Activated naive CD8-positive, alpha-beta T cell treated with anti-CD3 and anti-CD28 coated beads, Interleukin-2, amount 10 ng/mL, durations not matched to agents 7 days and 5 days (primary cell): Measurements from ENCODE around the gene LARGE1. TPM values are rescaled to one million over a fixed set of nuclear protein-coding genes. Genes with fewer than 3 reads are reported as not detected.
"Not testable (repeated sequence)": the region's sequence is repeated elsewhere in the genome, so short reads cannot be mapped to it uniquely, and the experiment has no call there.

ENCODE experiments used
- ATAC-seq: fragments of 150-1000 bp; cut with Tn5 transposase; one replicate; pipeline ENCODE4 v1.10.0; 2021; ENCODE audit warnings: low read depth, moderate library complexity
- POLR2A ChIA-PET: fragments of 350-600 bp; sonication (Branson Sonifier 250); formaldehyde crosslinking; loops from one replicate; lab custom pipeline; 2021; ENCODE audit warnings: antibody characterized with exemption; lab: Charles Lee
- DNase-seq: peaks from one replicate; pipeline ENCODE4 v3.0.0; 2021
- H3K27ac Mint-ChIP-seq: one replicate; pipeline ENCODE4 v1.8.0; 2022; ENCODE audit warnings: mild to moderate bottlenecking, mixed read lengths
- H3K27me3 Mint-ChIP-seq: one replicate; pipeline ENCODE4 v1.8.0; 2022; ENCODE audit warnings: mild to moderate bottlenecking, moderate library complexity, mixed read lengths
- H3K36me3 Mint-ChIP-seq: one replicate; pipeline ENCODE4 v1.8.0; 2021; ENCODE audit warnings: mild to moderate bottlenecking, mixed read lengths
- H3K4me1 Mint-ChIP-seq: one replicate; pipeline ENCODE4 v1.8.0; 2021; ENCODE audit warnings: mixed read lengths
- H3K4me3 Mint-ChIP-seq: one replicate; pipeline ENCODE4 v1.8.0; 2022; ENCODE audit warnings: mild to moderate bottlenecking, moderate library complexity, mixed read lengths
- H3K9me3 Mint-ChIP-seq: one replicate; pipeline ENCODE4 v1.8.0; 2021; ENCODE audit warnings: mixed read lengths
- total RNA-seq, 2 experiments: library from RNA; stranded (reverse); gene quantifications; one replicate each; pipeline ENCODE4 v1.2.3, GENCODE V29; 2021

The LARGE1 gene
- total RNA-seq, 2 experiments from 2014 or later: 0.68 to 0.75 TPM

GRCh38 chr22:33400061-33400840 lies 520.0 kb downstream of the LARGE1 start:
- no peaks in the 10 kb centered on the region for H3K36me3 Mint-ChIP-seq
- H3K4me3 Mint-ChIP-seq: no peak overlapping the region
- no peaks in the 10 kb centered on the region for H3K4me1 Mint-ChIP-seq
- ATAC-seq (no peak), DNase-seq (no peak)
- H3K27ac Mint-ChIP-seq: no peak overlapping the region
- H3K27me3 Mint-ChIP-seq: no peaks in the 10 kb centered on the region
- POLR2A ChIA-PET: no interaction called here
- H3K9me3 Mint-ChIP-seq: peaks cover 5% of the 10 kb centered on the region

- Mint-ChIP-seq H3K4me1 (no peaks in the 10 kb centered on the region), H3K36me3 (no peaks in the 10 kb centered on the region), H3K4me3 (no peak overlapping the region), H3K27me3 (no peaks in the 10 kb centered on the region), H3K9me3 (peaks cover 3% of the 10 kb centered on the region), H3K27ac (no peak overlapping the region)
- POLR2A ChIA-PET: no interaction called here
- ATAC-seq (no peak), DNase-seq (no peak)
Measured at GRCh38 chr22:33397381-33397907, 522.8 kb downstream of the LARGE1 start.

GRCh38 chr22:33393432-33393831 lies 526.8 kb downstream of the LARGE1 start:
- no peak for ATAC-seq
- POLR2A ChIA-PET: no interaction called here
- H3K4me3 Mint-ChIP-seq: no peak overlapping the region
- no peak overlapping the region for H3K27ac Mint-ChIP-seq
- H3K9me3 Mint-ChIP-seq: no peaks in the 10 kb centered on the region
- H3K27me3 Mint-ChIP-seq: no peaks in the 10 kb centered on the region
- no peaks in the 10 kb centered on the region for H3K4me1 Mint-ChIP-seq
- no peaks in the 10 kb centered on the region for H3K36me3 Mint-ChIP-seq
- DNase-seq: no peak

- H3K27me3 Mint-ChIP-seq: no peaks in the 10 kb centered on the region
- H3K9me3 Mint-ChIP-seq: no peaks in the 10 kb centered on the region
- no peaks in the 10 kb centered on the region for H3K4me1 Mint-ChIP-seq
- ATAC-seq (no peak), DNase-seq (no peak)
- no peak overlapping the region for H3K4me3 Mint-ChIP-seq
- POLR2A ChIA-PET: no interaction called here
- H3K36me3 Mint-ChIP-seq: no peaks in the 10 kb centered on the region
- H3K27ac Mint-ChIP-seq: no peak overlapping the region
Measured at GRCh38 chr22:33391298-33391697, 529.0 kb downstream of the LARGE1 start.

- no peak overlapping the region for H3K4me3 Mint-ChIP-seq
- H3K36me3 Mint-ChIP-seq: no peaks in the 10 kb centered on the region
- ATAC-seq (no peak), DNase-seq (no peak)
- no peaks in the 10 kb centered on the region for H3K27me3 Mint-ChIP-seq
- POLR2A ChIA-PET: no interaction called here
- H3K27ac Mint-ChIP-seq: no peak overlapping the region
- no peaks in the 10 kb centered on the region for H3K4me1 Mint-ChIP-seq
- no peaks in the 10 kb centered on the region for H3K9me3 Mint-ChIP-seq
Measured at GRCh38 chr22:33389936-33390335, 530.3 kb downstream of the LARGE1 start.

- Mint-ChIP-seq H3K27me3 (no peaks in the 10 kb centered on the region), H3K4me3 (no peak overlapping the region), H3K9me3 (no peaks in the 10 kb centered on the region), H3K27ac (no peak overlapping the region), H3K4me1 (no peaks in the 10 kb centered on the region), H3K36me3 (no peaks in the 10 kb centered on the region)
- ATAC-seq (no peak), DNase-seq (no peak)
- POLR2A ChIA-PET: interaction anchor here (0.8 kb wide), 1 partner anchor 1762 kb away, joined by 6 read pairs; no protein-coding TSS in a partner anchor
Measured at GRCh38 chr22:33386270-33386669, 534.0 kb downstream of the LARGE1 start.

- Mint-ChIP-seq H3K27me3 (no peaks in the 10 kb centered on the region), H3K4me1 (no peaks in the 10 kb centered on the region), H3K4me3 (no peak overlapping the region), H3K27ac (no peak overlapping the region), H3K9me3 (no peaks in the 10 kb centered on the region), H3K36me3 (no peaks in the 10 kb centered on the region)
- ATAC-seq: no peak
- no peak for DNase-seq
- POLR2A ChIA-PET: interaction anchor here (0.8 kb wide), 1 partner anchor 1763 kb away, joined by 6 read pairs; no protein-coding TSS in a partner anchor
Measured at GRCh38 chr22:33385611-33386010, 534.7 kb downstream of the LARGE1 start.

- Mint-ChIP-seq H3K27ac (no peak overlapping the region), H3K4me1 (no peaks in the 10 kb centered on the region), H3K4me3 (no peak overlapping the region), H3K9me3 (peaks cover 5% of the 10 kb centered on the region), H3K27me3 (no peaks in the 10 kb centered on the region), H3K36me3 (no peaks in the 10 kb centered on the region)
- ATAC-seq (no peak), DNase-seq (no peak)
- POLR2A ChIA-PET: no interaction called here
Measured at GRCh38 chr22:33382436-33382835, 537.8 kb downstream of the LARGE1 start.

- Mint-ChIP-seq H3K27me3 (no peaks in the 10 kb centered on the region), H3K9me3 (peaks cover 7% of the 10 kb centered on the region), H3K4me1 (no peaks in the 10 kb centered on the region), H3K27ac (no peak overlapping the region), H3K36me3 (no peaks in the 10 kb centered on the region), H3K4me3 (no peak overlapping the region)
- ATAC-seq (no peak), DNase-seq (no peak)
- POLR2A ChIA-PET: no interaction called here
Measured at GRCh38 chr22:33381531-33382406, 538.5 kb downstream of the LARGE1 start.

GRCh38 chr22:33380789-33381530 lies 539.3 kb downstream of the LARGE1 start:
- Mint-ChIP-seq H3K27me3 (no peaks in the 10 kb centered on the region), H3K4me3 (no peak overlapping the region), H3K27ac (no peak overlapping the region), H3K9me3 (peaks cover 7% of the 10 kb centered on the region), H3K36me3 (no peaks in the 10 kb centered on the region), H3K4me1 (no peaks in the 10 kb centered on the region)
- no peak for DNase-seq
- POLR2A ChIA-PET: no interaction called here
- no peak for ATAC-seq

GRCh38 chr22:33379836-33380235 lies 540.4 kb downstream of the LARGE1 start:
- H3K9me3 Mint-ChIP-seq: peaks cover 7% of the 10 kb centered on the region
- H3K4me1 Mint-ChIP-seq: no peaks in the 10 kb centered on the region
- POLR2A ChIA-PET: no interaction called here
- H3K27ac Mint-ChIP-seq: no peak overlapping the region
- DNase-seq (no peak), ATAC-seq (no peak)
- H3K27me3 Mint-ChIP-seq: no peaks in the 10 kb centered on the region
- H3K4me3 Mint-ChIP-seq: no peak overlapping the region
- no peaks in the 10 kb centered on the region for H3K36me3 Mint-ChIP-seq

- no peaks in the 10 kb centered on the region for H3K4me1 Mint-ChIP-seq
- no peaks in the 10 kb centered on the region for H3K36me3 Mint-ChIP-seq
- ATAC-seq: no peak
- POLR2A ChIA-PET: no interaction called here
- H3K27ac Mint-ChIP-seq: no peak overlapping the region
- peaks cover 7% of the 10 kb centered on the region for H3K9me3 Mint-ChIP-seq
- H3K4me3 Mint-ChIP-seq: no peak overlapping the region
- no peak for DNase-seq
- H3K27me3 Mint-ChIP-seq: no peaks in the 10 kb centered on the region
Measured at GRCh38 chr22:33372875-33373274, 547.4 kb downstream of the LARGE1 start.

GRCh38 chr22:33363256-33363655 lies 557.0 kb downstream of the LARGE1 start:
- H3K4me1 Mint-ChIP-seq, POLR2A ChIA-PET, ATAC-seq, H3K36me3 Mint-ChIP-seq, H3K4me3 Mint-ChIP-seq, H3K9me3 Mint-ChIP-seq, H3K27ac Mint-ChIP-seq, H3K27me3 Mint-ChIP-seq, DNase-seq: not testable (repeated sequence)
